ENCODE data around the gene MFAP5. TPM values are rescaled to one million over a fixed set of nuclear protein-coding genes. Genes with fewer than 3 reads are reported as not detected.

The MFAP5 gene
- total RNA-seq, 1 donor from 2014 or later: 174 TPM

DNA sequence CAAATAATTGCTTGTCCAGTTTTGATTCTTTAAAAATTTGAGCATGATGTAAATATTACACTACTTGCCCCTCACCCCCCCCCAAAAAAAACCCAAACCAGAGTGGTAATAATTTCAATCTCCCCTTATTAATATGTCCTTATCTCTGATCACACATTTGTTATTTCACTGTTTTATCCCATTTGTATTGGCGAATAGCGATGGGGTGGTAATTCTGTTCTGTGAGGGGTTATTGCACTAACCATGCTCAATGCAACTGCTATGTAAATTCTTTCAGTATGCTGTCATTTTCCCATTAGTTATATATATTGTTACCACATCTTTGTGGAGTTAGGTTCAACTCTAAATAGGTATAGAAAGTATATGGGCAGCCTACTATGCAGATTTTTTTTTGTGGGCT is 36.3 kb upstream of the MFAP5 start:
- H3K27ac ChIP-seq: peak overlapping the region; percentile 97 to 99
- intact Hi-C loops (cut with DNase I): loop anchor here (5.0 to 10.0 kb wide), 4 partner anchors 78 to 1516 kb away; partner anchors contain the start of genes GABARAPL1 and M6PR
- TF ChIP-seq, protein P1, sequence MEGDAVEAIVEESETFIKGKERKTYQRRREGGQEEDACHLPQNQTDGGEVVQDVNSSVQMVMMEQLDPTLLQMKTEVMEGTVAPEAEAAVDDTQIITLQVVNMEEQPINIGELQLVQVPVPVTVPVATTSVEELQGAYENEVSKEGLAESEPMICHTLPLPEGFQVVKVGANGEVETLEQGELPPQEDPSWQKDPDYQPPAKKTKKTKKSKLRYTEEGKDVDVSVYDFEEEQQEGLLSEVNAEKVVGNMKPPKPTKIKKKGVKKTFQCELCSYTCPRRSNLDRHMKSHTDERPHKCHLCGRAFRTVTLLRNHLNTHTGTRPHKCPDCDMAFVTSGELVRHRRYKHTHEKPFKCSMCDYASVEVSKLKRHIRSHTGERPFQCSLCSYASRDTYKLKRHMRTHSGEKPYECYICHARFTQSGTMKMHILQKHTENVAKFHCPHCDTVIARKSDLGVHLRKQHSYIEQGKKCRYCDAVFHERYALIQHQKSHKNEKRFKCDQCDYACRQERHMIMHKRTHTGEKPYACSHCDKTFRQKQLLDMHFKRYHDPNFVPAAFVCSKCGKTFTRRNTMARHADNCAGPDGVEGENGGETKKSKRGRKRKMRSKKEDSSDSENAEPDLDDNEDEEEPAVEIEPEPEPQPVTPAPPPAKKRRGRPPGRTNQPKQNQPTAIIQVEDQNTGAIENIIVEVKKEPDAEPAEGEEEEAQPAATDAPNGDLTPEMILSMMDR (IDR thresholded peaks at IDR 0.05): no peak
- H3K4me1 ChIP-seq: peaks cover 2 to 25% of the 10 kb centered on the region in 2 donors
- peak overlapping the region; percentile 81 to 92 for H3K4me3 ChIP-seq
- H3K27me3 ChIP-seq: no peaks in the 10 kb centered on the region
- no peaks in the 10 kb centered on the region for H3K36me3 ChIP-seq
- DNase-seq (ENCODE audit: low spot score in 2 of 2): no peak
- no peaks in the 10 kb centered on the region for H3K9me3 ChIP-seq

DNA sequence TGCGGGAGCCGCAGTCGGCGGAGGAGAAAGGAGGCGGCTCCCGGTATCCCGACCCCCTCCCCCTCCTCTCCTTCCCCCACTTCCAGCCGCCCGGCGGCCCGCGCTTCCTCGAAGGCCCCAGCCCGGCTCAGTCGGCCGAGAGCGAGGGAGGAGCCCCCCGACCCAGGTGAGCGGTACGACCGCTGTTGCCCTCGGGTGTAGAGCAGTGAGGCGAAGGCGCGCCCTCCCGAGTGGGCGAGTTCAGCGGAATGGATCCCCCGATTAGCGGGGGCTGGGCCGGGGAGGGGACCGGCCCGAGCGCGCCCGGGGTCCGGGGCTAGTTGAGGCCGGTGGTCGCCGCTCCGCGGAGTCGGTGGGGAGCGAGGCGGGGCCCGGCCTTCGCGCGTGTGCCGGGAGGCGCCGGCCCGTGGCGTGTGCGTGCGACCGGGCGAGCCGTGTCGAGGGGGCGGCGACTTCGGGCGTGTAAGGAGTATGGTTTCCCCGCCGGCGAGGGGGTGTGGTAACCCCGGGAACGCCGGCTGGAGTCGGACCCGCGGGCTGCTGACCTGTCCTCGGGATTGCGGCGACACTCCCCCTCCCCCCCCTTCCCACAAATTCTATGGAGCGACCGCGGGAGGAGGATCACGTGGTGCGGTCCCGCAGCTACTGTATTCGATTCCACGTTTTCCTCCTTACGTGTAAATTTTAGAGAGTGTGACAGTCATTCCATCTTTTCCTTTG is 35.7 kb upstream of the MFAP5 start:
- peak overlapping the region; percentile 97 to 99 for H3K27ac ChIP-seq
- intact Hi-C loops (cut with DNase I): loop anchor here (5.0 to 10.0 kb wide), 4 partner anchors 79 to 1517 kb away; partner anchors contain the start of genes GABARAPL1 and M6PR
- no peaks in the 10 kb centered on the region for H3K27me3 ChIP-seq
- DNase-seq (ENCODE audit: low spot score in 2 of 2): peak in 1 of 2 donors; percentile 86
- TF ChIP-seq, protein P1 (IDR thresholded peaks at IDR 0.05): no peak
- peaks cover 2 to 22% of the 10 kb centered on the region in 2 donors for H3K4me1 ChIP-seq
- H3K4me3 ChIP-seq: peak overlapping the region; percentile 81 to 92
- no peaks in the 10 kb centered on the region for H3K9me3 ChIP-seq
- no peaks in the 10 kb centered on the region for H3K36me3 ChIP-seq

DNA sequence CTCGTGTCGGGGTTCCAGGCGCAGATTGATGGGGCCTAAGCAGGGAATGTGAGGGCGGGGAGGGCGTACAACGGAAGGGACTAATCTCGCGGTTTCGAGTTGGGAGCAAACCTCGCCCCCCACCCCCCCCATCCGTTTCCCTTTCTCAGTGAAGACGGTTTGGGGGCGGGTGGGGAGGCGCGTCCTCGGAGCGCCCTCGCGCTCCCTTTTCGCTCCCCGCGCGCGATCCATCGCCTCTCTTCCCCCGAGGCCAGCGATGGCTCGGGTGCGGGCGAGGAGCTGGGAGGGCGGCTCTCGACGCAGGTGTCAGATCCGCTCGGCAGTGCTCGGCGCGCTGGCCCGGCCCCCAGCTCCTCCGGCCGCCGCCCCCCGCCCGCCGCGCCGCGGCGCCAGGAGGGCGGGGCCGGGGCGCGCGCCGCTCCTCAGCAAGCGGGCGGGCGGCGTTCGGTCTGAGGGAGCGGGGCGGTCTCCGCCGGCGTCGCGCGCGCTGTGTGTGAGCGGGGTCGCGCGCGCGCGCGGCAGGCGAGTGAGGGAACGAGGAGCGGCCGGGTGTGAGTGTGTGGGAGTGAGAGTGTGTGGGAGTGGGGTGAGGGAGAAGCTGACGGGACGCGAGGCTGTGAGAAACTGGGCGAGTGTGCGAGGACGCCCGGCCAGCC is 35.0 kb upstream of the MFAP5 start, which contains the start of gene RIMKLB:
TSS of gene RIMKLB (plus strand) at position 516 of the 656 bp plus-strand sequence. CDS start 15,876 bp downstream, outside the sequence.
- H3K4me1 ChIP-seq: peaks cover 2 to 20% of the 10 kb centered on the region in 2 donors
- TF ChIP-seq, protein P1 (IDR thresholded peaks at IDR 0.05): no peak
- no peaks in the 10 kb centered on the region for H3K36me3 ChIP-seq
- intact Hi-C loops (cut with DNase I): loop anchor here (2.0 to 10.0 kb wide), 5 partner anchors 37 to 1517 kb away; partner anchors contain the start of genes GABARAPL1 and M6PR
- H3K4me3 ChIP-seq: peak within 1 kb of the TSS; percentile 81 to 92
- H3K9me3 ChIP-seq: no peaks in the 10 kb centered on the region
- H3K27me3 ChIP-seq: no peaks in the 10 kb centered on the region
- peak within 1 kb of the TSS; percentile 97 to 99 for H3K27ac ChIP-seq
- DNase-seq (ENCODE audit: low spot score in 2 of 2): peak; percentile 33 to 93

DNA sequence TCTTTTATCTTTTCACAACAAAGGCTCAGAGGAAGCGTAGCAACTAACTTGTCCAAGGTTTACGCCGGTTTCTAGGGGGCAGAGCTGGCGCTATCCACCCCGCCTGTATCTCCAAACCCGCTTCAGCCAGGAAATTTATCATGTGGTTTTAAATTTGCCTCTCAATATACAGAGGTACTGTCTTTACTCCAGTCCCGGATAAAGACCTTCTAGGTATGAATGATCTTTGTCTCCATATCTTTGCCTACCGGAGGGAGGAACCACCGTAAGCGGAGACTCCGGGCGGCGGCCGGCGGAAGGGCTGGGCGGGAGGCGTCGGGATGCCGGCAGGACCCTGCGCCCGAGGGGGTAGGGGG is 34.5 kb upstream of the MFAP5 start:
- TF ChIP-seq, protein P1 (IDR thresholded peaks at IDR 0.05): peak in 1 of 3 experiments; percentile 9
- intact Hi-C loops (cut with DNase I): loop anchor here (2.0 to 10.0 kb wide), 5 partner anchors 38 to 1518 kb away; partner anchors contain the start of genes GABARAPL1 and M6PR
- no peaks in the 10 kb centered on the region for H3K36me3 ChIP-seq
- H3K4me3 ChIP-seq: peak overlapping the region; percentile 81 to 92
- no peaks in the 10 kb centered on the region for H3K9me3 ChIP-seq
- H3K27ac ChIP-seq: peak overlapping the region; percentile 97 to 99
- H3K4me1 ChIP-seq: peaks cover 2 to 23% of the 10 kb centered on the region in 2 donors
- no peaks in the 10 kb centered on the region for H3K27me3 ChIP-seq
- DNase-seq (ENCODE audit: low spot score in 2 of 2): peak in 1 of 2 donors; percentile 64

DNA sequence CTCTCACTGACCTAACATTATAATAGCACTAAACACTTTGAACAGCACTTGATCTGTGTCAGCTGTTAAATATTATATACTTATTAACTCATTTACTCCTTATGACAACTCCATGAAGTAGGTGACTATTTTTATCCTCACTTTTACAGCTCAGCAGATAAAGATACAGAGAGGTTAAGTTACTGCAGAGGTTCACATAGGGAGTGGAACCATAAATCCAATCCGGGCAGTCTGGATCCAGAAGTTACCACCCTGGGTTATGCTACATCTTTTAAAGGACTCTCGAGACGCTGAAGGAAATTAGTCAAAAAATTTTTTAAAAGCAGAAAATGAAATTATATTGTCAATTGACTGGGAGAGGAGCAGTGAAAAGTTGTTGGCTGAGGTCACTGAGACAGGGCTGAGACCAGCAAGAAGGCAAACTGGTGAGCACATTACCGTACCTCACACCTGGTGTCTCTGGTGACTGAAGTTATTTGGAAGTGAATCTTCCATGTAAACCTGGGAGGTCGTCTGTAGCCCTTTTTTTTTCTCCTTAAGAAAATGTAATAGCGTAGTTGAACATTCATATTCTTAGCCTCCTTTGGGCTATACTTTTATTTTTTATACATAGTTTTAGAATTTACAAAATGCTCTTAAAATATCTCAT is 33.9 kb upstream of the MFAP5 start:
- H3K4me1 ChIP-seq: peaks cover 2 to 19% of the 10 kb centered on the region in 2 donors
- H3K27ac ChIP-seq: peak overlapping the region; percentile 97 to 99
- H3K27me3 ChIP-seq: no peaks in the 10 kb centered on the region
- intact Hi-C loops (cut with DNase I): loop anchor here (2.0 to 10.0 kb wide), 5 partner anchors 38 to 1518 kb away; partner anchors contain the start of genes GABARAPL1 and M6PR
- TF ChIP-seq, protein P1 (IDR thresholded peaks at IDR 0.05): no peak
- no peaks in the 10 kb centered on the region for H3K9me3 ChIP-seq
- no peaks in the 10 kb centered on the region for H3K36me3 ChIP-seq
- no peak for DNase-seq (ENCODE audit: low spot score in 2 of 2)
- H3K4me3 ChIP-seq: peak overlapping the region; percentile 81 to 92

Measured in ascending aorta (tissue), 2 donors.